HG03196 (cell line): ENCODE measurements around the gene ANKS1A.

Source experiments
- ATAC-seq: cut with Tn5 transposase; IDR thresholded peaks from one replicate; pipeline ENCODE4 v1.9.1; 2021; ENCODE audit not compliant: unreplicated experiment

ANKS1A gene

DNA sequence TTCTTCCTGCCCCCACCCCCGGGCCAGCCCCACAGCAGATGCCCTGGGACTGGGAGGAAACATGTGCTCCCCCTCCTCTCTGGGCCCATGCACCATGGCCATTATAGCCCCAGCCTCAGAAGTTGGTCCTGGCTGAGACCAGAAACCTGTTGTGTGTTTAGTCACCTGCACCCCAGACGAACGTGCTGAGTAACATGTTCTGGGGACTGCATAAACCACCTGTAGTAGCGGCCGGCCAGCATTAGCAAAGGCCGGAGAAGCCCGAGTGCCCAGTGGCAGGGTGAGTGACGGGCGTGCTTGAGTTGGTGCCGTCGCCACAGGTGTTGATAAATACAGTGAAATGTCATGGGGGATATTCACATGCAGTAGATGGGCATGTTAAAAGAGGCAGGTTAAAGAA is 178.2 kb downstream of the ANKS1A start:
- no peak for ATAC-seq

DNA sequence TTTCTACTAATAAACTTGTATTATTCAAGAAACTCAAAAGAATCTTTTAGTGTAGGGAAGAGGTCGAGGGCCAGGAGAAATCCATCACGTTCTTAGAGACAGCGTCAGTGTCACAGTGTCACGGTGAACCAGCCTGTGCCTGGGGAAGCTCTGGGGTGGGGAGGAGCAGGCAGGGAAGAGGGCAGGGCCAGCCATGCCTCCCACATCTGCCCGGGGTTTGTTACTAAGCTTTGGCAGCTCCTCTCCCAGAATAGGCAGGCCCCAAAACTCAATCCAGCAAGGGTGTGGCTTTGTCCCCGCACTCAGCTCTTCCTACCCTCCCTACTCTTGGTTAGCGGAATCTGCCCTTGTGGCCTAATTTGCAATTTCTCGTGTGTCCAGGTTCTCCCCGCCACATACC is 179.2 kb downstream of the ANKS1A start:
- no peak for ATAC-seq

DNA sequence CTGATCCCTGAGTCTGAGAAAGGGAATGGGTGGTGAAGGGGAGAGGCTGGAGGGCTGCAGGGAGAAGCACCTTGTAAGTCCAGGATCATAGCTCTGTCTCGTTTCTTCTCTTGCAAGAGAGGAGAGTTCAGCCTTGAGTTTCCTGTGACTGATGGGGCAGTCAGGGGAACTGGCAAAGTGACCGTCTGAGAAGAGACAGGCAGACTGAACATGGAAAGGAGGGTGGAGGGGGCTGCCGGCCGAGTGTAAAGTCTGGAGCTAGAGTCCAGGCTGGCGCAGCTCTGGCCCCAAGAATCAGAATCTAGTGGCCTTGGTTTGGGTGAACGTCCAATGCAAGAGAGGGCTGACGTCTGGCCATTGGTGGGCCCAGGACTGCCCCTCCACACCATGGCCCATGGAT is 179.6 kb downstream of the ANKS1A start:
- no peak for ATAC-seq

DNA sequence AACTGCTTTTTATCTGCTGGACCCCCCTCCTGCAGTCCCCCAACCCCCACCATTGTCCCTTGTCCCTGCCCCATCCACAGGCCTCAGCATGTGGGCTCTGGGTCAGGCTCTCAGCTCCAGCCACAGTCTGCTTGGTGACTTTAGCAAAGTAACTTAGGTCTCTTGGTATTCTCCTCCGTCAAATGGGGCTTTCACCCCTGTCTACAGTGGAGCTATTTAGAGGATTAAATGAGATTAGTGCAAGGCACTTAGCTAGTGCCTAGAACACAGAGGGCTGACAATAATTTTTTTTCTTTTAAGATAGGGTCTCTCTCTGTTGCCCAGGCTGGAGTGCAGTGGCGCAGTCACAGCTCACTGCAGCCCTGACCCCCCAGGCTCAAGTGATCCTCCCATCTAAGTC is 180.2 kb downstream of the ANKS1A start:
- no peak for ATAC-seq

DNA sequence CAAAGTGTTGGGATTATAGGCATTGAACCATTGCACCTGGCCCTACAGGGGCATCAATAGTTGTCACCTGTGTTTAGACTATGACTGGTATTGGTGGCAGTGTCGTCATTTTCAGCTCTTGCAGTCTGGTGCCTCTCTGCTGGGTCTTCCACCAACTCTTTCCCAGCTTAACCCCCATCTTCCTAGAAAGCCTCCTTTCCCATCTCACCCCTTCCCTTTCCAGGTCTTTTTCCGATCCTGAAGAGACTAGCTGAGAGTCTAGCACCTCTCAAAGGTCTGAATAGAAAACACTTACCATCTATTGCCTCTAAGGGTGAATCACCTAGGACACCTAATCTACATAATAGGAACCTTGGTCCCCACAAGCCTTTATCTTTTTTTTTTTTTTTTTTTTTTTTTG is 181.1 kb downstream of the ANKS1A start:
- no peak for ATAC-seq

DNA sequence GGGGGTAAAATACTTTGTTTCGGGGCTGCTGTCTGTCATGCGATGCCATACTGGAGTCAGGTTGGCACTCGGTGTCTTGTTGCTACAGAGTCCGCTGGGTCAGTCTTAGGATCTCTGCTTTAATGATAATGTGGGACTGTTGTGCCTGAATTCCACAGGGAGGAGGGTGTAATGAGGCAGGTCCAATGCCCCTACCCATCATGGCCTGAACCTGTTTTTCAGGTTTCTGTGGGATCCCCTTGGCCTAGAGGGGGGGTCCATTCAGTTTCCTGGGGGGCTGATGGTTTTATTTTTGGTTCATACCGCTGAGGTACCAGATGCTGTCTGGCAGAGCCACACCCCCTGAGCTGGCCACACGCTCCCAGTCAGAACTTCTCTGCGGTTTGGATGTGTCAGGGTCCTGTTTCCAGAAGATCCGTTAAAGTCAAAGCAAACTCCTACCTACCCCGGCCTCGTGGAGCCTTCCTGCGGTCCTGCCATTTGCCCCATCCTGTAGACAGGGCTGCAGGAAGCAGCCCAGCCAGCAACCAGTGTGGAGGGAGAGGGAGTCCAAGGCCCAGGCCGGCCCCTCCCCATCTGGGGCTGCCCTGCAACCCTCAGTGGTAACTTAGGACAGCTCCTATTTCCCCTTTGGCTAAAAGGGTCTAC is 182.4 kb downstream of the ANKS1A start:
- no peak for ATAC-seq

DNA sequence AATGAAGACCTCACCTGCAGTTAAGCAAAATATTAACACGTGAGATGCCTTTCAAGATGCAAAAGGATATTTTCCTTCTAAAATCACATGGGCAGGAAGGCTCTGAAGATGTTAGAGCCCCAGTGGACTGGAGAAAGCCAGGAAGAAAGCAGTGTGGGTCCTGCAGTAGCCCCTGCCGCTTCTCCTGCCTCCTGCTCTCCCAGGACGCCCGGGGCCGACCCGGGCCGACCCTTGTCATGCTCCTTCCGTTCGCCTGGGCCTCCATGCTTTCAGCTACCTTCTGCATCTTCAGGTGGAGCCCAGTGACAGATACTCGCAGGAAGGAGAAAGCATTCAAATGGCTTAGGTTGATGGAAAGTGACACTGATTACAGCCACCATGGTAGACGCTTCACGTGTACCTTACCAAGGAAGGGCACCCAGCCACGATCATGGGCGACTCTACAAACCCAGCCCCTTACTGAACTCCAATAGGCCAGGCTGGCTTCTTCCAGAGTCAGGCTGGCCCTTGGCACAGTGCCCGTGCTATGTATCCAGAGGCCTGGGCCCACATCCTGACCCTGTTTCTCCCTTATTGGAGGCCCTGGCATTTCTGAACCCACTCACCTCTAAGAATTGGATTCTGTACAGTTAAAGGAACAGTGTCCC is 183.1 kb downstream of the ANKS1A start:
- ATAC-seq, result no peak

DNA sequence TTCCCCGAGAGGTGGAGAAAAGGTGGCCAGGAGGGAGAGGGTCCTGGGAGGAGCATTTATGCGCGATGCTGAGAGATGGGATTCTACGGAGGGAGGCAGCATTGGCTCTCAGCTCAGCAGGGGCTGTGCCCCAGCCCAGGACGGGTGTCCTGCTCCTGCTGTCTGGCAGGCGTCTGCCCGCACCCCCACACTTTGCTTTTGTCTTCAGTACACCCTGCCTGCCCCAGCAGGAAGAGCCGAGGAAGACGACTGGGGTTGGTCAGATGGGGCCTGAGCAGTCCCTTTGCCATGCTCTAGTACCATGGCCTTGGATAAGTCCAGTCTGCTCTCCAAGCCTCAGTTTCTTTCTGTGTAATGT is 183.6 kb downstream of the ANKS1A start:
- ATAC-seq, result no peak

DNA sequence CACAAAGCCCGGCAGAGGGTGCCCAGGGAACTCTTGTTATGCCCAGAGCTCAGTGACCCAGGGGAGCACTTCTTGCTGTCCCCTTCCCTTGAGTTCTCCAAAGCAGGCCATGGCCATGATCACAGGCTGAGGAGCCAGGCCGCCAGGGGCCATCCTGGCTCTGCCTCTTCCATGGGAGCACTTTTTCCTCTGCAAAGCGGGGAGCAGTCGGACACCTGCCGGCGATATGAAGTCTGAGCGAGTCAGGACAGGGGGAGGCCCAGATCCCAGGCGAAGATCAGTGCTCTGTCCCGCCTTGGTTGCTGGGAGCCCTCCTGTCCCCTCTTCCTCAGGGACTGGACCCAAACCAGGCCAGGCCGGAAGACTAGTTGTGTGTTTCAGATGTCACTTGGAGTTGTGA is 184.2 kb downstream of the ANKS1A start:
- no peak for ATAC-seq

DNA sequence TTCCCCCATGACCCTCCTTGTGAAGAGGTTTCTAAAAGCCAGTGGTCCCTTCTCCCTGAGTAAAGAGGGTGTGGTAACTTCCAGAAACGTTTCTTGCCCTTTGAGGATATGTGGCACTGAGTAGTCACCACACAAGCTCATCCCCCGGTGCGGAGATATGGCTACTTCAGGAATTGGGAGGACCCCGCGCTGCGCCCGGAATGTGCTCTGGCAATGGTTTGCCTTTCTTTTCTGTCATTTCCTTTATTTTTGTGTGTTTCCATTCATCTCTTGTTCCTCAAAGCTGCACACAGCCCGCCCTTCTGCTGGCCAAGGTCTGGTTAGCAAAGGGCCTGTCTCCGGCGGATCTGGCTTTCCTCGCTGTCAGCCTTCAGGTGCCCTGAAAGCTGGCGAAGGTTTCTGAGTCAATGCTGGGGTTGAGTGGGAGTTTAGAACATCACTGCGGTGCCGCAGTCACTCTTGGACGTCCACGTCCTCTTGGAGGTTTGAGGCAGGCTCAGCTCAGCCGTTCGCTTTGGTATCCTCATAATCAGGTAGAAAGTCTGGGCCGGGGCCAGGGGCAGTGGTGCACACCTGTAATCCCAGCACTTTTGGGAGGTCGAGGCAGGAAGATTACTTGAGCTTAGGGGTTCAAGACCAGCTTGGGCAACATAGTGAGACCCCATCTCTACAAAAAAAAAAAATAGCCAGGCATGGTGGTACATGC is 184.9 kb downstream of the ANKS1A start:
- no peak for ATAC-seq

DNA sequence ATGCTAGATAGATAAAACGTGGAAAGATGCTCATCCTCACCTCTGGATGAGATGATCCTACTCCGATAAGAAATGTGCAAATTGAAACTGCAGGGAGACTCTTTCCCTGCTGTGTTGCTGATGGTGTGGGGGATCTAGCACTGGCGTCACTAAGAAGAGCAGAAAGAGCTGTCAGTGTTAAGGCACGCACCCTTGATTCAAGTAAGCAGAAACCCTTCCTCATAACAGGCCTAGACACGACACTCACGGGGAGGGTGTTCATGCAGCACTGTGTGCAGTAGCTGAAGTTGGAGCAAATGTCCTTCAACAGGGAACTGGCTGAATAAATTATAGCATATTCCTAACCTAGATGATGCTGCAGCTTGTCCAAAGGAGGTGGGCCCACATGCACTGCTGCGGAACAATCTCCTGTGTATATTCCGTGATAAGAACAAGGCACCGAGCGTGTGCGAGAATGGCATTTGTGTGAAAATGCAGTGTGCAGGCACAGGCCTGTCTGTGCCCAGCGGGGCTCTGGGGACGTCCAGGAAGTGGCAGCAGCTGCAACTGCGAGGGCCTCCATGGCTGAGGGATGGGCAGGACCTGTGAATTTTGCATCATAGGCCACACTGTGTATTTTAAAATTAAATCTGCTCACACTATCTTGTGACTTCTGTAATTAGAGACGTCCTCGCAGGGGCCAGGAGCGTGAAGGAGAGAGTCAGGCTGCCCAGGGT is 188.1 kb downstream of the ANKS1A start:
- no peak for ATAC-seq

DNA sequence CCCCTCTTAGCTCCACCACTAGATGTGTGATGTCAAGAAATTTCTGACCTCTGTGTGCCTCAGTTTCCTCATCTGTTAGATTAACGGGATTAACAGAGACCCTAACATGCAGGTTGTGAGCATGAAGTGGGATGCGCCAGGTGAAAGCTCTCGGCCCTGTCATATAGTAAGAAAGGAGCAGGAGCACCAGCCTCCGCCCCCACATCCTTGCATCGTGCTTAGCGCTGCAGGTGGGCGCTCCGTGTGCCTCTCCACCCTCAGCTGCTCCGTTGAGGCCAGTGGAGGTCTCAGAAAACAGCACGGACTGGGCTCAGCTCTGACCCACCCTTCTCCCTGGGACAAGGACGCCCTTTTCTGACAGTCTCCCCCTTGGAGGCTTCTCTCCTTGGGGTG is 188.7 kb downstream of the ANKS1A start:
- no peak for ATAC-seq

DNA sequence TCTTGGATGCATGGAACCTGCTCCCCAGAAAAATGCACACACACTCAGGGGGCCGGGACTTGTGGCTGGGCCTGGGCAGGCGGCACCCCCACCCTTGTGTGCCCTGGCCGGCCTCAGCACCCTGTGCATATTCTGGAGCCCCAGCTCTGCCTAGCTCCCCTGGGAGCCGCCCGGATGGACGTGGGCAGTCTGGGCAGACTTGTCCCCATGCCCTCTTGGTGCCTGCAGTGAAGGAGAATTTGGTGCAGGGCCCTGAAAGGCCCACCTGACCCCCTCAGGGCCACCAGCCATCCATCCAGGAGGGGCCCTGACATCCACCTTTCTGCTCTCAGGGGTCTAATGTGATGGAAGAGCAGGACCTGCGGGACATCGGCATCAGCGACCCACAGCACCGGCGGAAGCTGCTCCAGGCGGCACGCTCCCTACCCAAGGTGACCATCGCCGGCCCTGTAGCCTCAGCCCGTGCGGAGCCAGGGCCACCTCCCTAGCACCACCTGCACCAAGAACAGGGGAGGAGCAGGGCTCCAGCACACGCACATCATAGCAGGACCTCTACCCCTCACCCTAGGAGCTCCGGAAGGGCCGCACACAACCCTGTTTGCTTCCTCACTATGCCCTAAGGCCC is 189.3 kb downstream of the ANKS1A start:
- ATAC-seq, result no peak

DNA sequence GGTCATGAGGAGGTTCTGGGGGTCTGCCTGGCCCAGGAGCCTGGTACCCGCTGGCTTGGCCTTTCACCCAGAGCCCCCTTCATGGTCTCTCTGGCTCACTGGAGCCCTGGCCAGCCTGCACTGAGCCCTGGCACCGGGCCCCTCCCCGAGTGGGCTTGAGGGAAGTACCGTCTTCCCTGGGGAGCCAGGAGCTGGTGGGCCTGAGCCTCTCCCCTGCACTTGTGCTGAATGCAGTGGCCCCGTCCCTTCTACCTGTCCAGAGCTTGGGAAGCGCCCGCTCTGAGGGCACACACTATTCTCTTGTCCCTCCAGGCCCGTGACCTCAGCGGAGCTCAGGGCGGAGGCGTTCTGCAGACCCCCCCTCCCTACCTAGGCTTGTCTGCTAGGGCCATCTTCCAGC is 189.8 kb downstream of the ANKS1A start:
- no peak for ATAC-seq

DNA sequence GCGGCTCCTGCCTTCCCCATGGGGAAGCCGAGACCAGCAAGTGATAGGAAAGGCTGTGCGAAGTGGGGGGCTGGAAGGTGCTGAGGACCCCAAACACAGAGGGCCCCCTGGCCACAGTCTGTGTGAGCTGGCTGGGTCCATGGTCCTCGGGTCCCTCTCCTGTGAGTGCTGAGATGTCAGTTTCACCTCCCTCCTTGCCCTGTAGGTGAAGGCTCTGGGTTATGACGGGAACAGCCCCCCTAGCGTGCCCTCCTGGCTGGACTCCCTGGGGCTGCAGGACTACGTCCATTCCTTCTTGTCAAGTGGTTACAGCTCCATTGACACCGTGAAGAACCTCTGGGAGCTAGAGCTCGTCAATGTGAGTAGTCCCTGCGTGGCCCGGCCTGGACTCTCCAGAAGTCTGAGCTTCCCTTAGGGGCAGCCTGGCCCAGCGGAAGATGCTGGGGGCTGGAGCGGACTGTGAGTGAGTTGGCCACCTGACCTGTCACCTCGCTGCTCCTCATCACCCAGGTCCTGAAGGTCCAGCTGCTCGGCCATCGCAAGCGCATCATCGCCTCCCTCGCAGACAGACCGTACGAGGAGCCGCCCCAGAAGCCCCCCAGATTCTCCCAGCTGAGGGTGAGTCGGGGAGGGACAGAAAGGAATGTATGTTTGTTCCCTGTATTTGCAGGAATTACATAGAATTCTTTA is 190.4 kb downstream of the ANKS1A start:
- ATAC-seq, result no peak

DNA sequence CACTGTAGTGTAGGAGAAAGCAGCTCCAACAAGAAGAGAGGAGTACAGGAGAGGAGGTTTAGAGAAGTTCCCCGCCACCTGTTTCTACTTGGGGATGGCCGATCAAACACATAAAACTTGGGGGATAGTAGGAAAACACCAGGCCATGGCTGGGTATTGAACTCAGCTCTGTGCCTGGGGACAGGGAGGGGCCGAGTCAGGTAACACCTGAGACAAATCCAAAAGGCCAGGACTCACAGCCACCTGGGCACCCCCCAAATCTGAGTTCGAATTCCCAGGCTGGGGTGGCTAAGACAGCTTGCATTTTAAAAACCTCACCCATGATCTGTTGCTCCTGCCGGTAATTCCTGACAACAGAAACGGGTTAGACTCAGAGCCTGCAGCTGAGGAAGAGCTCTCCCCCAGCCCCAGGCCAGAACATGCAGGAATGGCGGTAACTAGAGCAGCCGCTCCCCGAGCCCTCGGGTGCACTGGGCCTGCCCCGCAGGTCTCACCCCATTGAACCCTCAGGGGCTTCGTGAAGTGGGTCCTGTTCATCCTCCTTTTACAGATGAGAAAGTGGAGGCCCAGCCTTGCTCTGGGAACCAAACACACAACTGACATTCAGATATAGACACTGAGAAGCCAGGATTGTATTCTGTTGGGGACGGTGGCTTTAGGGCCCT is 191.1 kb downstream of the ANKS1A start:
- no peak for ATAC-seq

DNA sequence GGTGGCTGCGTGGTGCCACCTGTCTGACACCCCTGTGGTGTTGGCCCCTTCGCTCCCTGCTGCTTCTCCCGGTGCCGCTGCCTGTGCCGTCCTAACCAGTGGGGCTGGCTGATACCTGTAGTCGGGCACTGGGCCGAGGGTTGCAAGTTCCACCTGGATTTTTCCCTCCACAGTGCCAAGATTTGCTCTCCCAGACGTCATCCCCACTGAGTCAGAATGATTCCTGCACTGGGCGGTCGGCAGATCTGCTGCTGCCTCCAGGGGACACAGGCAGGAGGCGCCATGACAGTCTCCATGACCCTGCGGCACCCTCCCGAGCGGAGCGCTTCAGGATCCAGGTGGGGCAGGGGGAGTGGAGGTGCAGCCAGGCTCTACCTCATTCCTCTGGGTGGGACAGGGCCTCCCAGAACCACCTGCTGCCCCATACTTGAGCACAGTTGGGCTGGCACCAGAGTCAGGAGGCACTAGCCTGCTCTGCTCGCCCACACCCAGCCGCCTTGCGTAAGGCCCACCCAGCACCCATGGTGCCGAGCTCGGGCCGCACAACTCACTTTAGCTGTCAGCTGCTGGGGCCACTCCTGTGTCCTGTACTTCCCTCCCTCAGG is 191.9 kb downstream of the ANKS1A start:
- ATAC-seq, result no peak

DNA sequence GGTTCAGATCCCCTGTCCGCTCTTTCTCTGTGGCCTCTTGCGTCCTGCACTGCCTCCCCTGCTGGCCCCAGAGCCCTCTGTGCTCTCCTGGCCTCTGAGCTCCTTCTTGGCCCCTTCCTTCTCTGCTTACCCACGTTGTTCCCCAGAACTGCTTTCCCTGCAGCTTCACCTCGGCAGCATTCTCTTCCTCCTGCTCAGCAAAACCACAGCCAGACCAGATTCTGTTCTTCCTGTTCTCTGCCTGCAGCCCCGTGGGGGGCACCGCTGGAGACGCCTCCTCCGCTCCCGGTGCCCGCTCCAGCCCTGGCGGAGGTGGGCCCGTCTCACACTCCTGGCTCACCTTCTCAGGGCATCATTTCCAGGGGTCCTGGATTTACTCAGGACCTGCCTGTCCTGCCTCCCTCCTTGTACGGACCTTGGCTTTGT is 192.4 kb downstream of the ANKS1A start:
- ATAC-seq, result no peak

DNA sequence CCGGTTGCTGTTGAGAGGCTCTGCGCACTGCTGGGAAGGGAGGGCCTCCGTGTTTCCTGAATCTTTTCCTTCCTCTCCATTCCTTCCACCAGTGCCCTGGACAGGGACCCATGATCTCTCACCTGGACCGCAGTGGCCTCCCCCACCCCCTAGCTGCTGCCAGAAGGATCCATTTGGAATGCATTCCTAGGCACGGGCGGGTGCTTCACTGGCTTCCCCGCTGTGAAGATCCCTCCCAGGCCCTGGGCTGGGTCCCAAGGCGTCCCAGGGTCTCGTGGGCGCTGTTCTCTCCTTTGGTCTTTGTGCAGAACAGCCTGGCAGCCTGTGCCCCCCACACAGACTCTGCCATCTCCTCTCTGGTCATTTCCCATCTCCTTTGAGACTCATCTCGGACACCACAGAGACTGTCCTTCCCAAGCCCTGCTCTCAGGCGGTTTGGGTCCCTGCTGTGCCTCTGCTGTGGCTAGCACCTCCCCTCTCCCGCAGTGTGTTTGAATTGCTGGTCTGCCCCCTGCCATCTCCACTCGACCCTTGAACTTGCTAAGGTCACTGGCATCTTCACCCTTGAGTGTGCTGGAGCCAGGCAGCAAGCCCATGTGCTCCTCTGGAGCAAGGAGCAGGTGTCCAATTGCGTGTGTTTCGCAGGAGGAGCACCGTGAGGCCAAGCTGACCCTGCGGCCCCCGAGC is 193.1 kb downstream of the ANKS1A start:
- no peak for ATAC-seq
